ENCODE measurements around the gene MYBPH.

GRCh38 chr1:203179667-203180005 is 4.0 kb upstream of the MYBPH start:
- no peak for TF ChIP-seq CTCF (IDR thresholded peaks at IDR 0.05)
- no peak for TF ChIP-seq POLR2A (IDR thresholded peaks at IDR 0.05)
